ENCODE results near the gene SPAM1. TPM values are rescaled to one million over a fixed set of nuclear protein-coding genes. Genes with fewer than 3 reads are reported as not detected.
"Not testable (repeated sequence)": the region's sequence is repeated elsewhere in the genome, so short reads cannot be mapped to it uniquely, and the experiment has no call there.

SPAM1 gene
- total RNA-seq, 1 donor from 2014 or later, result not detected

GRCh38 chr7:123998921-123999320 lies 73.9 kb downstream of the SPAM1 start:
- no peaks in the 10 kb centered on the region for H3K36me3 Mint-ChIP-seq
- Histone ChIP-seq H3K27ac (no peak overlapping the region), H3K36me3 (no peaks in the 10 kb centered on the region), H3K4me2 (no peak overlapping the region), H4K20me1 (ENCODE audit: low read depth) (no peaks in the 10 kb centered on the region), H3K9me3 (ENCODE audit: low read depth) (no peaks in the 10 kb centered on the region), H3K4me1 (peaks cover 17% of the 10 kb centered on the region), H3F3A (ENCODE audit: low read depth) (peaks cover 17% of the 10 kb centered on the region), H3K9ac (no peak overlapping the region), H3K4me3 (no peak overlapping the region), H3K79me2 (ENCODE audit: low read depth) (no peaks in the 10 kb centered on the region), H3K27me3 (no peaks in the 10 kb centered on the region), H2AFZ (replicated peaks) (no peak overlapping the region)
- H3K4me3 Mint-ChIP-seq, result no peak overlapping the region
- H3K9me3 Mint-ChIP-seq, result peaks cover 27% of the 10 kb centered on the region
- TF ChIP-seq CTCF (IDR thresholded peaks at IDR 0.05) (no peak), EZH2 (IDR thresholded peaks at IDR 0.05) (no peak)
- peaks cover 19% of the 10 kb centered on the region for H3K4me1 Mint-ChIP-seq
- no peak overlapping the region for H3K27ac Mint-ChIP-seq
- DNase-seq (ENCODE audit: low spot score), result no peak
- H3K27me3 Mint-ChIP-seq (ENCODE audit: insufficient read depth, low read depth), result no peaks in the 10 kb centered on the region

GRCh38 chr7:123999703-124000102 lies 74.7 kb downstream of the SPAM1 start:
- H3K4me1 Mint-ChIP-seq, result peaks cover 12% of the 10 kb centered on the region
- H3K4me1 ChIP-seq, result peaks cover 9% of the 10 kb centered on the region
- H3K9me3 ChIP-seq (ENCODE audit: low read depth), result no peaks in the 10 kb centered on the region
- TF ChIP-seq CTCF (IDR thresholded peaks at IDR 0.05) (no peak), EZH2 (IDR thresholded peaks at IDR 0.05) (no peak), EZH2phosphoT487 (IDR thresholded peaks at IDR 0.05) (no peak)
- H3K27ac ChIP-seq, result no peak overlapping the region
- no peak overlapping the region for H3K4me3 Mint-ChIP-seq
- no peaks in the 10 kb centered on the region for H3K79me2 ChIP-seq (ENCODE audit: low read depth)
- H3K27me3 Mint-ChIP-seq (ENCODE audit: insufficient read depth, low read depth), result no peaks in the 10 kb centered on the region
- no peaks in the 10 kb centered on the region for H3K36me3 ChIP-seq
- H3K27ac Mint-ChIP-seq, result no peak overlapping the region
- no peak overlapping the region for H2AFZ ChIP-seq (replicated peaks)
- H3K4me3 ChIP-seq, result no peak overlapping the region
- H3K4me2 ChIP-seq, result no peak overlapping the region
- H3K36me3 Mint-ChIP-seq, result no peaks in the 10 kb centered on the region
- no peaks in the 10 kb centered on the region for H3K27me3 ChIP-seq
- peaks cover 27% of the 10 kb centered on the region for H3K9me3 Mint-ChIP-seq
- H3F3A ChIP-seq (ENCODE audit: low read depth), result peaks cover 9% of the 10 kb centered on the region
- H3K9ac ChIP-seq, result no peak overlapping the region
- no peaks in the 10 kb centered on the region for H4K20me1 ChIP-seq (ENCODE audit: low read depth)
- no peak for DNase-seq (ENCODE audit: low spot score)

- H2AFZ ChIP-seq (replicated peaks); H3K4me3 Mint-ChIP-seq; H3K27me3 ChIP-seq; H3K9me3 ChIP-seq (ENCODE audit: low read depth); H3K4me2 ChIP-seq; H3K27me3 Mint-ChIP-seq (ENCODE audit: insufficient read depth, low read depth); H4K20me1 ChIP-seq (ENCODE audit: low read depth); H3K36me3 ChIP-seq; H3K27ac Mint-ChIP-seq; H3K27ac ChIP-seq; H3K9ac ChIP-seq; DNase-seq (ENCODE audit: low spot score); H3K4me1 Mint-ChIP-seq; H3K4me3 ChIP-seq; H3K79me2 ChIP-seq (ENCODE audit: low read depth); H3K4me1 ChIP-seq; H3K9me3 Mint-ChIP-seq; H3F3A ChIP-seq (ENCODE audit: low read depth); H3K36me3 Mint-ChIP-seq: not testable (repeated sequence)
These were observed 83.3 kb downstream of the SPAM1 start for GRCh38 chr7:124008296-124008695.

GRCh38 chr7:124009321-124009720 lies 84.3 kb downstream of the SPAM1 start:
- no peaks in the 10 kb centered on the region for H3K36me3 ChIP-seq
- no peaks in the 10 kb centered on the region for H3K27me3 ChIP-seq
- H3K9me3 ChIP-seq (ENCODE audit: low read depth), result no peaks in the 10 kb centered on the region
- peaks cover 4% of the 10 kb centered on the region for H3K4me1 ChIP-seq
- Mint-ChIP-seq H3K27me3 (ENCODE audit: insufficient read depth, low read depth) (no peaks in the 10 kb centered on the region), H3K36me3 (no peaks in the 10 kb centered on the region), H3K27ac (no peak overlapping the region), H3K4me1 (peaks cover 8% of the 10 kb centered on the region), H3K4me3 (no peak overlapping the region), H3K9me3 (no peaks in the 10 kb centered on the region)
- H3F3A ChIP-seq (ENCODE audit: low read depth), result no peaks in the 10 kb centered on the region
- no peak for DNase-seq (ENCODE audit: low spot score)
- H3K4me2 ChIP-seq, result no peak overlapping the region
- no peak overlapping the region for H3K27ac ChIP-seq
- TF ChIP-seq CTCF (IDR thresholded peaks at IDR 0.05), result no peak
- no peak overlapping the region for H3K4me3 ChIP-seq
- H3K79me2 ChIP-seq (ENCODE audit: low read depth), result no peaks in the 10 kb centered on the region
- H4K20me1 ChIP-seq (ENCODE audit: low read depth), result no peaks in the 10 kb centered on the region
- H2AFZ ChIP-seq (replicated peaks), result no peak overlapping the region
- H3K9ac ChIP-seq, result no peak overlapping the region

Other genes with a start within 250 kb of the SPAM1 start
- gene WASL, start 176.2 kb upstream of the SPAM1 start, total RNA-seq (ENCODE audit: low replicate concordance), result 21.4 and 30.4 TPM in 2 replicates
- gene HYAL4, start 80.1 kb upstream of the SPAM1 start, total RNA-seq (ENCODE audit: low replicate concordance), result not detected in 2 replicates
- gene TMEM229A, start 107.8 kb downstream of the SPAM1 start, total RNA-seq (ENCODE audit: low replicate concordance), result 0.06 TPM in 1 of 2 replicates, not detected in the other